DOHH2 (cell line): ENCODE measurements around the gene ARL14EP.

ENCODE experiments used
- H3F3A ChIP-seq: fragments of 200-600 bp; sonication (generic), shearing (Covaris generic); 2 replicates; pipeline ENCODE4 v1.6.0; 2016; ENCODE audit warnings: antibody characterized with exemption, mild to moderate bottlenecking; ENCODE audit not compliant: control insufficient read depth, insufficient read depth
- H3K27ac ChIP-seq: fragments of 200-600 bp; sonication (generic); 2 replicates; pipeline ENCODE4 v1.5.1; 2014; ENCODE audit warnings: low read depth, mild to moderate bottlenecking, low read length, moderate library complexity
- H3K27me3 ChIP-seq: fragments of 200-600 bp; sonication (generic); 2 replicates; pipeline ENCODE4 v1.6.1; 2014; ENCODE audit warnings: mild to moderate bottlenecking, low read length, mixed read lengths; ENCODE audit not compliant: control insufficient read depth
- H3K36me3 ChIP-seq: fragments of 200-600 bp; sonication (generic); 2 replicates; pipeline ENCODE4 v1.6.1; 2014; ENCODE audit warnings: mild to moderate bottlenecking, low read length, moderate library complexity, mixed read lengths; ENCODE audit not compliant: control insufficient read depth
- H3K4me1 ChIP-seq: fragments of 200-600 bp; sonication (generic); 2 replicates; pipeline ENCODE4 v1.6.1; 2014; ENCODE audit warnings: mild to moderate bottlenecking, low read length, mixed read lengths; ENCODE audit not compliant: control insufficient read depth
- H3K4me2 ChIP-seq: fragments of 200-600 bp; sonication (generic); 2 replicates; pipeline ENCODE4 v1.6.0; 2014; ENCODE audit warnings: mild to moderate bottlenecking, low read length, moderate library complexity
- H3K4me3 ChIP-seq: fragments of 200-600 bp; sonication (generic); 2 replicates; pipeline ENCODE4 v1.5.1; 2014; ENCODE audit warnings: mild to moderate bottlenecking, low read length, mixed read lengths
- H3K79me2 ChIP-seq: fragments of 200-600 bp; sonication (generic); 2 replicates; pipeline ENCODE4 v1.6.1; 2014; ENCODE audit warnings: mild to moderate bottlenecking, low read length, mixed read lengths; ENCODE audit not compliant: control insufficient read depth
- H3K9me2 ChIP-seq: fragments of 200-600 bp; sonication (generic); replicated peaks from 2 replicates; pipeline ENCODE4 v1.6.1; 2014; ENCODE audit warnings: mild to moderate bottlenecking, low read length, mixed read lengths; ENCODE audit not compliant: control insufficient read depth
- H3K9me3 ChIP-seq: fragments of 200-600 bp; sonication (generic); 2 replicates; pipeline ENCODE4 v1.6.1; 2014; ENCODE audit warnings: antibody characterized with exemption, low read length, mixed read lengths; ENCODE audit not compliant: control insufficient read depth, insufficient read depth
- H4K20me1 ChIP-seq: fragments of 200-600 bp; sonication (generic); 2 replicates; pipeline ENCODE4 v1.6.0; 2014; ENCODE audit warnings: low read depth, mild to moderate bottlenecking, antibody characterized with exemption, low read length, moderate library complexity; ENCODE audit not compliant: control insufficient read depth, insufficient read depth
- EZH2phosphoT487 ChIP-seq: fragments of 200-600 bp; sonication (generic); IDR thresholded peaks from 2 replicates; pipeline ENCODE4 v1.6.1; 2017; ENCODE audit warnings: borderline replicate concordance, mild to moderate bottlenecking, antibody characterized with exemption, low read length, moderate library complexity, mixed read lengths
- TF ChIP-seq, protein P1 (sequence below): fragments of 200-600 bp; sonication (generic); IDR thresholded peaks from one replicate; pipeline ENCODE4 v1.5.1; 2014; ENCODE audit warnings: antibody characterized with exemption, mild to moderate bottlenecking, low read depth, low read length; ENCODE audit not compliant: poor library complexity, severe bottlenecking

Gene ARL14EP

DNA sequence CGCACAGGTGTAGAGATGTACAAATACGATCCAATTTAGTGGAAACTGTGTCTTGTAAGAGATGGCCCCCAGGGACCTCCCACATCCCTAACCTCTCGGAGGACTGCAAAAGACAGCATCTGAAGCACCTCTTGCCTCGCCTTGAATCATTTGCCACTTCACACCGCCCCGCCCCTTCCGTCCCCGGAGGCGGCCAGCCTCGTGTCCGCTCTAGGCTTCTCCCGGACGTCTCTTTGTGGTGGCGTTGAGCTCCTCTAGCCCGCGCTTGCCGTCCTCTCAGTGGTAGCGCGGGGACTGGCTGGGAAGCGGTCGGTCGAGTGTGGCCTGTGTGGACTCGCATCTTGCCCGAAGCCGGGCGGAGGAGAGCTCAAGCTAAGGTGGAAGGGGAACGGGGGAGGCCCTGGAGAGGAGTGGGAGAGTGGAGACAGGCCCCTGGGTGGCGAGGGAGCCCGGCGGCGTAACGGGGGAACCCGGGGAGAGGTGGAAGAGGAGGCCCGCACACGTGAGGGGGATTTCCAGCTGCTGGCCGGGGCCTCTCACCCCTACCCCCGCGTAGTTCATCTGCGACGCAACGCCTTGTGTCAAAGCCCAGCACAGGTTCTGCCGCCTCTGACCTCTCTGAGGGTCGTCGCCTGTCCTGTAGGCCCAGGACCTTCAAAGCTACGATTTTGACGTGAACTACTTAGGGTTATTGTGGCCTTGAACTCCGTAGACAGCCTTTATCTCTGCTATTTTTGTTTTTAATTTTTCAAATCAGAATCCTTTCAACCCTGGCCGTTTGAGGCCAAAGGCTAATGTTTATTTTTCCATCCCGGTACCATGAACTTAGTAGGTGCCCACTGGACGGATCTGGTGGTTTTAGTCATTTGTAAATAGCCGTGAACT is at the start of gene ARL14EP:
Gene ARL14EP, plus strand, starts transcription at position 279 of the 885 bp plus-strand sequence. CDS start 7,845 bp downstream, outside the sequence.
- Histone ChIP-seq H3K4me2 (peak within 1 kb of the TSS; percentile 86), H3F3A (0 out of 2 replicates have a peak, but pooled peaks cover 2% of the 10 kb centered on the region), H3K4me1 (peaks cover 47% of the 10 kb centered on the region), H3K4me3 (peak within 1 kb of the TSS; percentile 96), H3K79me2 (peaks cover 52% of the 10 kb centered on the region), H3K27me3 (no peaks in the 10 kb centered on the region), H3K9me2 (no peaks in the 10 kb centered on the region), H3K9me3 (no peaks in the 10 kb centered on the region), H3K27ac (peak within 1 kb of the TSS; percentile 72), H4K20me1 (peaks cover 11% of the 10 kb centered on the region; the same call in 1 of the 2 replicates), H3K36me3 (peaks cover 38% of the 10 kb centered on the region)
- TF ChIP-seq, protein P1, sequence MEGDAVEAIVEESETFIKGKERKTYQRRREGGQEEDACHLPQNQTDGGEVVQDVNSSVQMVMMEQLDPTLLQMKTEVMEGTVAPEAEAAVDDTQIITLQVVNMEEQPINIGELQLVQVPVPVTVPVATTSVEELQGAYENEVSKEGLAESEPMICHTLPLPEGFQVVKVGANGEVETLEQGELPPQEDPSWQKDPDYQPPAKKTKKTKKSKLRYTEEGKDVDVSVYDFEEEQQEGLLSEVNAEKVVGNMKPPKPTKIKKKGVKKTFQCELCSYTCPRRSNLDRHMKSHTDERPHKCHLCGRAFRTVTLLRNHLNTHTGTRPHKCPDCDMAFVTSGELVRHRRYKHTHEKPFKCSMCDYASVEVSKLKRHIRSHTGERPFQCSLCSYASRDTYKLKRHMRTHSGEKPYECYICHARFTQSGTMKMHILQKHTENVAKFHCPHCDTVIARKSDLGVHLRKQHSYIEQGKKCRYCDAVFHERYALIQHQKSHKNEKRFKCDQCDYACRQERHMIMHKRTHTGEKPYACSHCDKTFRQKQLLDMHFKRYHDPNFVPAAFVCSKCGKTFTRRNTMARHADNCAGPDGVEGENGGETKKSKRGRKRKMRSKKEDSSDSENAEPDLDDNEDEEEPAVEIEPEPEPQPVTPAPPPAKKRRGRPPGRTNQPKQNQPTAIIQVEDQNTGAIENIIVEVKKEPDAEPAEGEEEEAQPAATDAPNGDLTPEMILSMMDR, result no peak
- TF ChIP-seq EZH2phosphoT487, result no peak

DNA sequence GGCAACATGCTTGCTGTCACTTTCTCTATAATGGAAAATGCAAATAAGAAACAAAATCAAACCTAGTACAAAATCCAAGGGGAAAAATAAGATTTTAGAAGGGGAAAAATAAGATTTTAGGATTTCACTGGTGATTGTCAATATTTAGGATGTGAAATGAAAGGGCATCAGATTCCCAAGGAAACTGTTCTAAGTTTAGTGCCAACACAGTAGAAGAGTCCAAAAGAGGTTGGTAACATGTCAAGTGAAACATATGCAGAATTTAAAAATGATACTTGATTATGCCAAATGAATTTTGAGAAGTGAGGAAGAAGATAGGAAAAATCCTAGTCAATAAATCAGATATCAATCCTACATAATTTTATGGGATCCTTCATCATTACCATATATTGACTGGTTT is 45.7 kb upstream of the ARL14EP start:
- no peaks in the 10 kb centered on the region for H3K79me2 ChIP-seq
- no peaks in the 10 kb centered on the region for H3K36me3 ChIP-seq
- H3K9me2 ChIP-seq, result no peaks in the 10 kb centered on the region
- H3K27me3 ChIP-seq, result no peaks in the 10 kb centered on the region
- H3K9me3 ChIP-seq, result no peaks in the 10 kb centered on the region
- H3F3A ChIP-seq, result no peaks in the 10 kb centered on the region
- H3K27ac ChIP-seq, result no peak overlapping the region
- H4K20me1 ChIP-seq, result no peaks in the 10 kb centered on the region
- no peak overlapping the region for H3K4me2 ChIP-seq
- no peak for TF ChIP-seq EZH2phosphoT487
- no peaks in the 10 kb centered on the region for H3K4me1 ChIP-seq
- no peak overlapping the region for H3K4me3 ChIP-seq

DNA sequence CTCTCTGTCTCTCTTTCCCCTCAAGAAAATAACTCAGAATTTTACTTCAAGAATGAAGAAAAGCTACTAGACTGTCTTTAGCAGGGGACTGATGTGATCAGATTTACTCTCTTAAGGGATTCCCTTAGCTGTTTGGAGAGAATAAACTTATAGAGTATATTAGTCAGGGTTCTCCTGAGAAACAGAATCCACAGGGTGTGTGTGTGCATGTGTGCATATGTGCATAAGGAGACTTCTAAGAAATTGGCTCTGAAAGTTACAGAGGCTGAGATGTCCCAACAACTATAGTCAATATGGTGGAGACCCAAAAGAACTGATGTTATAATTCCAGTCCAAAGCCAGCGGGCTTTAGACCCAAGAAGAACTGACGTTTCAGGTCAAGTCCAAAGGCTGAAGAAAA is 43.1 kb upstream of the ARL14EP start:
- Histone ChIP-seq H3K36me3 (no peaks in the 10 kb centered on the region), H3K4me3 (no peak overlapping the region), H3K9me3 (no peaks in the 10 kb centered on the region), H3F3A (no peaks in the 10 kb centered on the region), H4K20me1 (no peaks in the 10 kb centered on the region), H3K27me3 (no peaks in the 10 kb centered on the region), H3K4me2 (no peak overlapping the region), H3K27ac (no peak overlapping the region), H3K4me1 (no peaks in the 10 kb centered on the region), H3K79me2 (no peaks in the 10 kb centered on the region), H3K9me2 (no peaks in the 10 kb centered on the region)
- TF ChIP-seq EZH2phosphoT487, result no peak
- TF ChIP-seq, protein P1, result no peak

DNA sequence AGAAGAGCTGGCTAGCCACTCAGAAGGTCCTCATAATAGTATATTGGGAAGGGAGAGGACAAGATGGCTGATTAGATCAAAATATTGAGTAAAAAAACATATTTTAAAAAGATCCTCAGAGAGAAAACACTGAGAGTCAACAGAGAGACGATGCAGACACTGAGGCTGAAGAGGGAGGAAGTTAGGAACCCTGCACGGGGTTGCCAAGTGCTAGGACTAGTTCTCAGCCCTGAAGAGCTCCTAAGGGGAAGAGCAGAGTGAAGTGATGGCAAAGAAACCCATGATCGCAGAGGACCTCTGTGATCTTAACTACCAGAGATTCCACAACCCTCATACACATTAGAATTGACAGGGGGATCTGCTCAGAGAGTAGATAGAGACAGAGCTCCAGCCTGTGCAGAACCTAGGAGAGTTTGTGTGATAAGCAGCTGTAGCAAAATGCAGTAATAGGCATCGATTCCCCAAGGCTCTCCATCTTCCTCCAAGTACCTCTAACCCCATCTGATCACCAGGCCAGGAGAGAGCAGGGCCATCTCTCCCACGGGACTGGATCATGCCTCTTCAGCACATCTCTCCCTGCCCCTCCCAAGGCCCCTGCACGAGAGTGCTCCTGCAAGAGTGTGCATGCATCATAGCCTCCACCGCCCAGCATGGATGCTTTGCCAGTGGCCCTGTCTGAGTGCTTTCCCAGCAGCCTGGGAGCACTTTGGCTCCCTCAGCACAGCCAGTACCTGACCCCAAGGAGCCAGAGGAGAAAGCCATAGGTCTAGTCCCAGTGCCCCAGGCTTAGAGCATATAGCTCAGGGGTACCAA is 41.2 kb upstream of the ARL14EP start:
- no peaks in the 10 kb centered on the region for H3K9me2 ChIP-seq
- no peak overlapping the region for H3K4me3 ChIP-seq
- no peak for TF ChIP-seq EZH2phosphoT487
- TF ChIP-seq, protein P1, result no peak
- H3F3A ChIP-seq, result no peaks in the 10 kb centered on the region
- no peaks in the 10 kb centered on the region for H4K20me1 ChIP-seq
- H3K4me2 ChIP-seq, result no peak overlapping the region
- no peak overlapping the region for H3K27ac ChIP-seq
- H3K9me3 ChIP-seq, result no peaks in the 10 kb centered on the region
- no peaks in the 10 kb centered on the region for H3K36me3 ChIP-seq
- no peaks in the 10 kb centered on the region for H3K79me2 ChIP-seq
- no peaks in the 10 kb centered on the region for H3K27me3 ChIP-seq
- no peaks in the 10 kb centered on the region for H3K4me1 ChIP-seq
